H9 (cell line): ENCODE measurements around the gene SPRED3. TPM values are rescaled to one million over a fixed set of nuclear protein-coding genes. Genes with fewer than 3 reads are reported as not detected.
A peak's percentile ranks its signal among the peaks of the same experiment; 100 is the strongest.
"Not testable (repeated sequence)": the region's sequence is repeated elsewhere in the genome, so short reads cannot be mapped to it uniquely, and the experiment has no call there.

Source experiments
- DNase-seq: peaks from one replicate; pipeline ENCODE4 v3.0.0-alpha.2; 2017
- H2AFZ ChIP-seq: one replicate; pipeline ENCODE4 v1.6.1; 2013; ENCODE audit warnings: mild to moderate bottlenecking, low read length, control low read depth, moderate library complexity
- H2AK5ac ChIP-seq: 2 replicates; pipeline ENCODE4 v1.6.1; 2013; ENCODE audit warnings: low read length, control low read depth, mixed read lengths; ENCODE audit not compliant: insufficient read length
- H2BK120ac ChIP-seq: one replicate; pipeline ENCODE4 v1.6.1; 2013; ENCODE audit warnings: low read depth, mild to moderate bottlenecking, low read length, control low read depth, inconsistent platforms; ENCODE audit not compliant: poor library complexity, severe bottlenecking
- H2BK12ac ChIP-seq: 2 replicates; pipeline ENCODE4 v1.6.1; 2013; ENCODE audit warnings: low read length, control low read depth, mixed read lengths, low read depth; ENCODE audit not compliant: insufficient read length
- H2BK15ac ChIP-seq: 2 replicates; pipeline ENCODE4 v1.6.1; 2013; ENCODE audit warnings: low read depth, low read length, control low read depth
- H2BK20ac ChIP-seq: one replicate; pipeline ENCODE4 v1.6.1; 2013; ENCODE audit warnings: low read depth, mild to moderate bottlenecking, low read length, control low read depth, inconsistent platforms; ENCODE audit not compliant: poor library complexity, severe bottlenecking
- H2BK5ac ChIP-seq: 2 replicates; pipeline ENCODE4 v1.6.1; 2013; ENCODE audit warnings: low read length, control low read depth, mixed read lengths; ENCODE audit not compliant: insufficient read length
- H3K14ac ChIP-seq: 2 replicates; pipeline ENCODE4 v1.6.1; 2013; ENCODE audit warnings: low read length, control low read depth; ENCODE audit not compliant: insufficient read depth
- H3K18ac ChIP-seq: 2 replicates; pipeline ENCODE4 v1.6.1; 2013; ENCODE audit warnings: low read depth, mild to moderate bottlenecking, mixed read lengths, low read length, control low read depth; ENCODE audit not compliant: insufficient read length
- H3K23ac ChIP-seq: 2 replicates; pipeline ENCODE4 v1.6.1; 2013; ENCODE audit warnings: low read length, control low read depth, mixed read lengths, low read depth; ENCODE audit not compliant: insufficient read length
- H3K23me2 ChIP-seq: 2 replicates; pipeline ENCODE4 v1.6.1; 2013; ENCODE audit warnings: low read depth, mild to moderate bottlenecking, mixed read lengths, low read length, control low read depth; ENCODE audit not compliant: insufficient read length, poor library complexity, severe bottlenecking
- H3K27ac ChIP-seq: 2 replicates; pipeline ENCODE4 v1.5.1; 2013; ENCODE audit warnings: low read length, control low read depth, mixed read lengths, low read depth; ENCODE audit not compliant: insufficient read length
- H3K27me3 ChIP-seq: 2 replicates; pipeline ENCODE4 v1.6.1; 2013; ENCODE audit warnings: low read length, control low read depth, inconsistent platforms; ENCODE audit not compliant: insufficient read depth
- H3K4ac ChIP-seq: 2 replicates; pipeline ENCODE4 v1.6.1; 2013; ENCODE audit warnings: low read depth, mild to moderate bottlenecking, control low read depth, inconsistent platforms, low read length, moderate library complexity
- H3K4me1 ChIP-seq: 2 replicates; pipeline ENCODE4 v1.6.1; 2013; ENCODE audit warnings: low read length, control low read depth, inconsistent platforms; ENCODE audit not compliant: insufficient read depth
- H3K4me2 ChIP-seq: 2 replicates; pipeline ENCODE4 v1.6.1; 2013; ENCODE audit warnings: low read length, control low read depth, mixed read lengths; ENCODE audit not compliant: insufficient read length, insufficient read depth
- H3K56ac ChIP-seq: 2 replicates; pipeline ENCODE4 v1.6.1; 2013; ENCODE audit warnings: low read depth, mild to moderate bottlenecking, mixed read lengths, low read length, control low read depth; ENCODE audit not compliant: insufficient read length
- H3K79me1 ChIP-seq: 2 replicates; pipeline ENCODE4 v1.6.1; 2013; ENCODE audit warnings: low read depth, mild to moderate bottlenecking, moderate library complexity, low read length, control low read depth, inconsistent platforms; ENCODE audit not compliant: insufficient read depth, poor library complexity, severe bottlenecking
- H3K79me2 ChIP-seq: 2 replicates; pipeline ENCODE4 v1.6.1; 2013; ENCODE audit warnings: low read length, control low read depth, inconsistent platforms; ENCODE audit not compliant: insufficient read depth
- H3K9ac ChIP-seq: 2 replicates; pipeline ENCODE4 v1.6.1; 2013; ENCODE audit warnings: low read length, control low read depth, mixed read lengths; ENCODE audit not compliant: insufficient read length; ENCODE audit errors: extremely low read depth
- H3K9me3 ChIP-seq: one replicate; pipeline ENCODE4 v1.6.1; 2013; ENCODE audit warnings: low read depth, low read length, inconsistent platforms; ENCODE audit not compliant: control insufficient read depth
- H3T11ph ChIP-seq: one replicate; pipeline ENCODE4 v1.6.1; 2013; ENCODE audit warnings: mild to moderate bottlenecking, low read length, control low read depth, inconsistent platforms
- H4K20me1 ChIP-seq: one replicate; pipeline ENCODE4 v1.6.1; 2013; ENCODE audit not compliant: control insufficient read depth, insufficient read length, insufficient read depth
- H4K5ac ChIP-seq: 2 replicates; pipeline ENCODE4 v1.6.1; 2013; ENCODE audit warnings: low read depth, mild to moderate bottlenecking, mixed read lengths, low read length, control low read depth; ENCODE audit not compliant: insufficient read length
- H4K8ac ChIP-seq: replicated peaks from 2 replicates; pipeline ENCODE4 v1.6.1; 2013; ENCODE audit warnings: low read length, control low read depth, mixed read lengths, low read depth; ENCODE audit not compliant: insufficient read length
- H4K91ac ChIP-seq: 2 replicates; pipeline ENCODE4 v1.6.1; 2013; ENCODE audit warnings: low read depth, mild to moderate bottlenecking, moderate library complexity, mixed read lengths, low read length, control low read depth; ENCODE audit not compliant: insufficient read length
- H3K27ac Mint-ChIP-seq, 3 experiments: 2 replicates in 2 of 3; 3 replicates in 1 of 3; pipeline ENCODE4 v1.8.0; 2020 to 2021; ENCODE audit warnings: mixed read lengths in 3 of 3, mild to moderate bottlenecking in 1 of 3, moderate library complexity in 1 of 3
- H3K27me3 Mint-ChIP-seq: 2 replicates; pipeline ENCODE4 v1.8.0; 2021; ENCODE audit warnings: low read depth, mild to moderate bottlenecking, moderate library complexity, mixed read lengths
- H3K36me3 Mint-ChIP-seq, 3 experiments: 2 replicates in 2 of 3; 3 replicates in 1 of 3; pipeline ENCODE4 v1.8.0; 2020 to 2021; ENCODE audit warnings: low read depth in 3 of 3, mixed read lengths in 3 of 3; ENCODE audit not compliant: insufficient read depth in 1 of 3
- H3K4me1 Mint-ChIP-seq, 2 experiments: 2 replicates each; pipeline ENCODE4 v1.8.0; 2020; ENCODE audit warnings: mixed read lengths in 2 of 2
- H3K4me3 Mint-ChIP-seq, 2 experiments: 2 replicates in 1 of 2; 3 replicates in 1 of 2; pipeline ENCODE4 v1.8.0; 2020 to 2021; ENCODE audit warnings: mild to moderate bottlenecking in 2 of 2, mixed read lengths in 2 of 2, moderate library complexity in 1 of 2
- H3K9me3 Mint-ChIP-seq, 2 experiments: 2 replicates in 1 of 2; 3 replicates in 1 of 2; pipeline ENCODE4 v1.8.0; 2020; ENCODE audit warnings: mild to moderate bottlenecking in 2 of 2, mixed read lengths in 2 of 2, moderate library complexity in 1 of 2
- WGBS: extraction: QIAGEN DNeasy Blood & Tissue Kit; methylation state at CpG from one replicate; pipeline ENCODE4 v1.1.7; 2013; ENCODE audit warnings: missing lambda C conversion rate, low lambda C conversion rate, mixed read lengths; ENCODE audit not compliant: insufficient read length; ENCODE audit errors: extremely low coverage; 5-methylcytosine and 5-hydroxymethylcytosine counted together
- total RNA-seq: library from RNA; stranded (reverse); gene quantifications from 2 replicates; pipeline ENCODE4 v1.2.1, GENCODE V29; 2021
- TF ChIP-seq, protein P1 (sequence below): fragments of 200-600 bp; sonication (generic); conservative IDR thresholded peaks from 3 replicates; pipeline ENCODE4 v1.8.0; 2021; ENCODE audit warnings: antibody characterized with exemption, mild to moderate bottlenecking

Gene SPRED3
- total RNA-seq, 1 experiment from 2014 or later: 16.4 TPM

DNA sequence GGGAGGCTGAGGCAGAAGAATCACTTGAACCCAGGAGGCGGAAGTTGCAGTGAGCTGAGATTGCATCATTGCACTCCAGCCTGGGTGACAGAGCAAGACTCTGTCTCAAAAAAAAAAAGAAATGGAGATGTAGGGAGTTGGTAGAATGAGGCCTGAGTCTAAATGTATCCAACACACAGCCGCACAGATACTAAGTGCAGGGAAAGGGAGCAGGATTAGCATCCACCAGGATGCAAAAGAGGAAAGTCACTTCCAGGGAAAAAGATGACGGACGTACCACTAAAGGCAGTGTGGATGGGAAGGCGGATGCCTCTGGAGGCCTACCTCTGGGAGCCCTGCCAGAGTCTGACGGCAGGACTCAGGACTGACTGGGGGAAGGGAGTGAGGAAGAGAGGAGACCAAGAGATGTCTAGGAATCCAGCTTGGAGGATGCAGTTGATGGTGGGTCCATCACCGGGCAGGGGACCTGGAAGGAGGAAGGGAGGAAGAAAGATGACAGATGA lies 21.2 kb downstream of the SPRED3 start:
- Histone ChIP-seq H3K9ac (no peak overlapping the region), H4K5ac (no peak overlapping the region)
- no peaks in the 10 kb centered on the region for H3K9me3 Mint-ChIP-seq

DNA sequence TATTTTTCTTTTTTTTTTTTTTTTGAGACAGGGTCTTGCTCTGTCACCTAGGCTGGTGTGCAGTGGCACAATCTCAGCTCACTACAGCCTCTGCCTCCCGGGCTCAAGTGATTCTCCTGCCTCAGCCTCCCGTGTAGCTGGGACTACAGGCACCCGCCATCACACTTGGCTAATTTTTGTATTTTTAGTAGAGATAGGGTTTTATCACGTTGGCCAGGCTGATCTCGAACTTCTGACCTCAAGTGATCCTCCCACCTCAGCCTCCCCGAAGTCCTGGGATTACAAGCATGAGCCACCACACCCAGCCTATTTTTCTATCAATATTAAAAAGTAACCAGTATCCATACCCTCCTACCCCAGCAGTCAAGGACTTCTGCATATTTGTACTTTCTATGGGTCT lies 21.9 kb downstream of the SPRED3 start:
- WGBS: no CpG with 5 or more reads among the region's 6 CpGs
- not testable (repeated sequence) for H2BK12ac ChIP-seq, H2BK5ac ChIP-seq

More for the DNA sequence above, 21.2 kb downstream of the SPRED3 start:
- H3K27me3 Mint-ChIP-seq: peaks cover 2% of the 10 kb centered on the region
- no peak overlapping the region for H3K18ac ChIP-seq
- no peak overlapping the region for H2BK12ac ChIP-seq
- no peaks in the 10 kb centered on the region for H3K23me2 ChIP-seq
- WGBS: no CpG with 5 or more reads among the region's 7 CpGs
- no peak overlapping the region for H2BK5ac ChIP-seq
- no peak overlapping the region for H4K8ac ChIP-seq
- no peaks in the 10 kb centered on the region for H3K79me2 ChIP-seq
- no peaks in the 10 kb centered on the region for H3K27me3 ChIP-seq
- H3K4me1 ChIP-seq: no peaks in the 10 kb centered on the region
- no peak overlapping the region for H3K56ac ChIP-seq
- no peak overlapping the region for H3T11ph ChIP-seq
- no peak overlapping the region for H4K91ac ChIP-seq
- no peak overlapping the region for H3K27ac ChIP-seq
- no peaks in the 10 kb centered on the region for H3K79me1 ChIP-seq
- H3K27ac Mint-ChIP-seq: peak overlapping the region in 2 of 3 experiments; percentile 10 to 22; a peak in 2 of 7 replicates
- H3K14ac ChIP-seq: no peak overlapping the region
- H2BK20ac ChIP-seq: no peak overlapping the region
- H2AK5ac ChIP-seq: no peak overlapping the region
- no peak overlapping the region for H2BK120ac ChIP-seq
- H3K9me3 ChIP-seq: no peaks in the 10 kb centered on the region
- H3K4me1 Mint-ChIP-seq: 0 out of 4 replicates have a peak, but pooled peaks cover 0 to 4% of the 10 kb centered on the region in 2 experiments
- no peak overlapping the region for H3K4ac ChIP-seq
- H2BK15ac ChIP-seq: no peak overlapping the region
- no peak for DNase-seq
- H3K36me3 Mint-ChIP-seq: peaks cover 3 to 19% (median 17%) of the 10 kb centered on the region in 3 experiments; a peak in 6 of 7 replicates
- H3K23ac ChIP-seq: no peak overlapping the region
- TF ChIP-seq, protein P1, sequence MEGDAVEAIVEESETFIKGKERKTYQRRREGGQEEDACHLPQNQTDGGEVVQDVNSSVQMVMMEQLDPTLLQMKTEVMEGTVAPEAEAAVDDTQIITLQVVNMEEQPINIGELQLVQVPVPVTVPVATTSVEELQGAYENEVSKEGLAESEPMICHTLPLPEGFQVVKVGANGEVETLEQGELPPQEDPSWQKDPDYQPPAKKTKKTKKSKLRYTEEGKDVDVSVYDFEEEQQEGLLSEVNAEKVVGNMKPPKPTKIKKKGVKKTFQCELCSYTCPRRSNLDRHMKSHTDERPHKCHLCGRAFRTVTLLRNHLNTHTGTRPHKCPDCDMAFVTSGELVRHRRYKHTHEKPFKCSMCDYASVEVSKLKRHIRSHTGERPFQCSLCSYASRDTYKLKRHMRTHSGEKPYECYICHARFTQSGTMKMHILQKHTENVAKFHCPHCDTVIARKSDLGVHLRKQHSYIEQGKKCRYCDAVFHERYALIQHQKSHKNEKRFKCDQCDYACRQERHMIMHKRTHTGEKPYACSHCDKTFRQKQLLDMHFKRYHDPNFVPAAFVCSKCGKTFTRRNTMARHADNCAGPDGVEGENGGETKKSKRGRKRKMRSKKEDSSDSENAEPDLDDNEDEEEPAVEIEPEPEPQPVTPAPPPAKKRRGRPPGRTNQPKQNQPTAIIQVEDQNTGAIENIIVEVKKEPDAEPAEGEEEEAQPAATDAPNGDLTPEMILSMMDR: no peak
- H3K4me2 ChIP-seq: no peak overlapping the region
- H3K4me3 Mint-ChIP-seq: no peak overlapping the region; a peak in 1 of 5 replicates
- H4K20me1 ChIP-seq: no peaks in the 10 kb centered on the region
- no peak overlapping the region for H2AFZ ChIP-seq

More for the DNA sequence above, 21.9 kb downstream of the SPRED3 start:
- H3K14ac ChIP-seq, H3K9me3 ChIP-seq, H3K4me1 Mint-ChIP-seq, H3K9me3 Mint-ChIP-seq, DNase-seq, H3K79me2 ChIP-seq, H3K4me3 Mint-ChIP-seq, H3K27me3 ChIP-seq, H2BK120ac ChIP-seq, H3K27me3 Mint-ChIP-seq, H3K23ac ChIP-seq, H4K20me1 ChIP-seq, H2BK20ac ChIP-seq, H3K4ac ChIP-seq, H3K4me1 ChIP-seq, H3K9ac ChIP-seq, H3K79me1 ChIP-seq, H4K8ac ChIP-seq, H3K27ac Mint-ChIP-seq, H3K23me2 ChIP-seq, H3T11ph ChIP-seq, H2AFZ ChIP-seq, H2AK5ac ChIP-seq, H3K27ac ChIP-seq, H3K56ac ChIP-seq, H4K5ac ChIP-seq, H2BK15ac ChIP-seq, H3K4me2 ChIP-seq, H3K18ac ChIP-seq, H4K91ac ChIP-seq: not testable (repeated sequence)
- peaks cover 3 to 13% (median 13%) of the 10 kb centered on the region in 3 experiments; a peak in 6 of 7 replicates for H3K36me3 Mint-ChIP-seq
